ENCODE measurements around the gene RAF1.
A peak's percentile ranks its signal among the peaks of the same experiment; 100 is the strongest.
"Not testable (repeated sequence)": the region's sequence is repeated elsewhere in the genome, so short reads cannot be mapped to it uniquely, and the experiment has no call there.

Gene RAF1

GRCh38 chr3:12559520-12559919 lies 104.4 kb downstream of the RAF1 start:
- Histone ChIP-seq H3K36me3 (ENCODE audit: control insufficient read depth, insufficient read depth, low read length) (peaks cover 4% of the 10 kb centered on the region), H3K27me3 (ENCODE audit: control insufficient read depth, insufficient read depth, low read length) (no peaks in the 10 kb centered on the region), H3K9ac (ENCODE audit: low read length) (no peak overlapping the region), H3K4me1 (ENCODE audit: control insufficient read depth, insufficient read depth, low read length) (peaks cover 12% of the 10 kb centered on the region), H3K27ac (ENCODE audit: low read depth, low read length) (no peak overlapping the region), H3K4me3 (ENCODE audit: low read length) (no peak overlapping the region)

DNA sequence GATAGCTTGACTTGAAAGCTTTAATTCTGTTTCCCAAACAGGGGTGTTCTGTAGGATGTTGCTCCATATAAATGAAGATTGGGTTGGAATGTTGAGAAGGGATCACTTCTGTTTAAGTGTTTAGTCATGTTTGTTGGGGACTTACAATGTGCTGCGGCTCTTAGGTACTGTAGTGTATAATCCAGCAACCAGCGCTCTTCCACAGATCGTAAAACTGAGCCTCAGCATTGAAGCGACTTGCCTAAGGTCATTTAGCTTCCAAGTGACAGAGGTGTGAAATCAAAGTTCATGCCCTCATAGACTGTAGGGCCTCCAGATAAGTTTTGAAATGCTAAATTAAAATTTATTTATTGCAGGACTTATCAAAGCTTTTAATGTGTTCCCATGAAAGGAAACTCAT lies 105.2 kb downstream of the RAF1 start:
- peaks cover 4% of the 10 kb centered on the region for H3K36me3 ChIP-seq (ENCODE audit: control insufficient read depth, insufficient read depth, low read length)
- no peak overlapping the region for H3K9ac ChIP-seq (ENCODE audit: low read length)
- no peak overlapping the region for H3K4me3 ChIP-seq (ENCODE audit: low read length)
- peaks cover 4% of the 10 kb centered on the region for H3K27me3 ChIP-seq (ENCODE audit: control insufficient read depth, insufficient read depth, low read length)
- H3K4me1 ChIP-seq (ENCODE audit: control insufficient read depth, insufficient read depth, low read length), result peaks cover 12% of the 10 kb centered on the region
- H3K27ac ChIP-seq (ENCODE audit: low read depth, low read length), result no peak overlapping the region

GRCh38 chr3:12557473-12558100 lies 106.3 kb downstream of the RAF1 start:
- peak overlapping the region; percentile 98 for H3K27ac ChIP-seq (ENCODE audit: low read depth, low read length)
- peaks cover 12% of the 10 kb centered on the region for H3K4me1 ChIP-seq (ENCODE audit: control insufficient read depth, insufficient read depth, low read length)
- H3K36me3 ChIP-seq (ENCODE audit: control insufficient read depth, insufficient read depth, low read length), result peaks cover 4% of the 10 kb centered on the region
- H3K27me3 ChIP-seq (ENCODE audit: control insufficient read depth, insufficient read depth, low read length), result peaks cover 5% of the 10 kb centered on the region
- H3K9ac ChIP-seq (ENCODE audit: low read length), result peak overlapping the region; percentile 94
- peak overlapping the region; percentile 92 for H3K4me3 ChIP-seq (ENCODE audit: low read length)

DNA sequence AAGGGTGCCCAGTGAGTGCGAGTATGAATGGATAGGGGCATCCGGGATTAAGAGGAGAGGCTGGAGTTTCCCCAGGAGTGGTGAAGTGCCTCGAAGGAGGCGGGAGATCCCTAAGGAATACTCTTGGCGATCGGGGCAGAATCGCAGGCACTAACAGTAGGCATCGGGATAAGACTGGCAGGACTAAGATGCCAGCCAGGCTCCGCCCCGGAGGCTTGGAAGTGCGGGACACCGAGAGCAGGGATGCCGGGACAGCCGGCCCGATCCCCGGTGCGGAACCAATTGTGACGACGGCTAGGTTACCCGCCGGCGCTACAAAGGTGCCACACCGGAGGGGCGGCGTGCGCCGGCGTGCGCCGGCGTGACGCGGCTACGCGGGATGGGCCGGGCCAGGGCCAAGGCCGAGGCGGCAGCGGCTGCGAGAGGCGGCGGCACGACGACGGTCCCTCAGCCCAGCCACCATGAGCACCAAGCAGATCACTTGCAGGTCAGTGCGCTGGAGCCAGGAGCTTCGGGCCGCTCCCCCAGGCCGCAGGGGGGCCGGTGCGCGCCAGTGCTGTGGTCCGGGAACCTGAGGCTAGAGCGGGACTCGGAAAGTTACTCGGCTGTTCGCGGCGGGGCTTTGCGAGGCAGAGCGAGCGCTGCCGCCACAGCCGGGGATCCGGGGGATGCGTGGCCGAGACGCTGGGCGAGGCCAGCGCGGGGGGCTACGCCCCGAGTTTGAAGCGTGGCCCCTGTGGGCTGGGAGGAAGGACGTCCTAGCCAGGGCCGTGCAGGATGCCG lies 107.0 kb downstream of the RAF1 start, which contains the start of gene MKRN2:
TSS of gene MKRN2 (plus strand) at position 398 of the 783 bp plus-strand sequence. CDS start at position 462, 64 bp downstream.
- H3K27me3 ChIP-seq (ENCODE audit: control insufficient read depth, insufficient read depth, low read length), result peaks cover 5% of the 10 kb centered on the region
- H3K9ac ChIP-seq (ENCODE audit: low read length), result peak within 1 kb of the TSS; percentile 94
- H3K4me1 ChIP-seq (ENCODE audit: control insufficient read depth, insufficient read depth, low read length), result peaks cover 12% of the 10 kb centered on the region
- H3K4me3 ChIP-seq (ENCODE audit: low read length), result peak within 1 kb of the TSS; percentile 92
- peaks cover 1% of the 10 kb centered on the region for H3K36me3 ChIP-seq (ENCODE audit: control insufficient read depth, insufficient read depth, low read length)
- peak within 1 kb of the TSS; percentile 98 for H3K27ac ChIP-seq (ENCODE audit: low read depth, low read length)

DNA sequence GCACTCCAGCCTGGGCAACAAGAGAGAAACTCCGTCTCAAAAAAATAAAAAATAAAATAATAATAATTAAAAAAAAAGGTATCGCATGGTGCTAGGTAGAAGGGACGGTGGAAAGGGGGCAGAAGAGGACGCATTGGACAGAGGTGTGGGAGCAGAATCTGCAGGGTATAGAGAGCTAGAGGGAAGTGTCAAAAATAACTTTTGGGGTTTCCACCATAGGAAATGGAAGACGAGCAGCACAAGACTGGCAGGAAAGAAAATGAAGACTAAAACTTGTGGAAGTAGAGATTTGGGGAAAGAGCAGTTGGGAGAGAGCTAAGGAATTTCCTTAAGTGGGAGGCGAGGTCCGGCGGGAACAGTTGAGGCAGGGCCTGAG lies 107.6 kb downstream of the RAF1 start:
- H3K9ac ChIP-seq (ENCODE audit: low read length), result peak overlapping the region; percentile 42

DNA sequence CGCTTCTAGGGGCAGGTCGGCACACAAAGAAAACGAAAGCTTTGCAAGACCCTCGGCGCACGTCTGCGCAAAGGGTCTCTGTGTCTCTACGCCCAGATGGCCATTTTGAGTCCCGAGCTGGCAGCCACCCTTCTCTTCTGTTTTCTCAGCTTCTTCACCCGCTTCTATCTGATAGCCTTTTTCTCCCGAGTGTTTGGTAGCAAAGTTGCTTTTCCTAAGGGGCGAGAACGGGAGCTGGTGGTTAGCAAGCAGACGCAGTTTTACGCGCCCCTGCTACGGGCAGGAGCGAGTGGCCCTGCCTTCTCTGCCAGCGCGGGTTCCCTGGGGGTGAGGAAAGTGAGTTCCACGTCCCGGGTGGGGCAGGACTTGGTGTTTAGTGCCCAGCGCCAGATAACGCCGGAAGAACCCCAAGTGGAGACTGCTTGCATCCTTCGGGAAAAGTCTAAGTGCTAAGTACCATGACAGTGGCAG lies 110.0 kb downstream of the RAF1 start:
- no peaks in the 10 kb centered on the region for H3K36me3 ChIP-seq (ENCODE audit: control insufficient read depth, insufficient read depth, low read length)
- H3K9ac ChIP-seq (ENCODE audit: low read length), result no peak overlapping the region
- peaks cover 8% of the 10 kb centered on the region for H3K4me1 ChIP-seq (ENCODE audit: control insufficient read depth, insufficient read depth, low read length)
- H3K4me3 ChIP-seq (ENCODE audit: low read length), result peak overlapping the region; percentile 70
- no peak overlapping the region for H3K27ac ChIP-seq (ENCODE audit: low read depth, low read length)
- H3K27me3 ChIP-seq (ENCODE audit: control insufficient read depth, insufficient read depth, low read length), result peaks cover 5% of the 10 kb centered on the region

More for the DNA sequence above, 107.6 kb downstream of the RAF1 start:
- Histone ChIP-seq H3K36me3 (ENCODE audit: control insufficient read depth, insufficient read depth, low read length) (no peaks in the 10 kb centered on the region), H3K27ac (ENCODE audit: low read depth, low read length) (peak overlapping the region; percentile 98), H3K27me3 (ENCODE audit: control insufficient read depth, insufficient read depth, low read length) (peaks cover 5% of the 10 kb centered on the region), H3K4me1 (ENCODE audit: control insufficient read depth, insufficient read depth, low read length) (peaks cover 12% of the 10 kb centered on the region), H3K4me3 (ENCODE audit: low read length) (peak overlapping the region; percentile 79)

DNA sequence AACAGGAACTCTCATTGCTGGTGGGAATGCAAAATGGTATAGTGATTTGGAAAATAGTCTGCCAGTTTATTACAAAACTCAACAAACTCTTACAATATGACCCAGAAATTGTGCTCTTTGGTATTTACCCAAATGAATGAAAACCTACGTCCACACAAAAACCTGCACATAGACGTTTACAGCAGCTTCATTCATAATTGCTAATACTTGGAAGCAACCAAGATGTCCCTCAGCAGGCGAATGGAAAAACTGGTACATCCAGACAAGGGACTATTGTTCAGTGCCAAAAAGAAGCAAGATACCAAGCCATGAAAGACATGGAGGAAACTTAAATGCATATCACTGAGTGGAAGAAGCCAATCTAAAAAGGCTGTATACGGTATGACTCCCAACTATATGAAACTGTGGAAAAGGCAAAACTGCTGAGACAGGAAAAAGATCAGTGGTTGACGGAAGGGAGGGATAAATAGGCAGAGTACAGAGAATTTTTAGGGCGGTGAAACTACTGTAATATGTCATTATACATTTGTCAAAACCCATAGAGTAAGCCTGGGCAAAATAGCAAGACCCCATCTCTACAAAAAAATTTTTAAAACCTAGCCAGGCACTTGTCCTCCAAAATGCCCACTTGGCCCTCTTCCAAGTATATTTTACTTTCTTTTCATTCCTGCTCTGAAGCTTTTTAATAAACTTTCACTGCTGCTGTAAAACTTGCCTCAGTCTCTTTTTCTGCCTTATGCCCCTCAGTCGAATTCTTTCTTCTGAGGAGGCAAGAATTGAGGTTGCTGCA lies 113.8 kb downstream of the RAF1 start:
- Histone ChIP-seq H3K27ac (ENCODE audit: low read depth, low read length) (no peak overlapping the region), H3K9ac (ENCODE audit: low read length) (no peak overlapping the region), H3K27me3 (ENCODE audit: control insufficient read depth, insufficient read depth, low read length) (peaks cover 5% of the 10 kb centered on the region), H3K4me1 (ENCODE audit: control insufficient read depth, insufficient read depth, low read length) (no peaks in the 10 kb centered on the region), H3K36me3 (ENCODE audit: control insufficient read depth, insufficient read depth, low read length) (no peaks in the 10 kb centered on the region), H3K4me3 (ENCODE audit: low read length) (no peak overlapping the region)

DNA sequence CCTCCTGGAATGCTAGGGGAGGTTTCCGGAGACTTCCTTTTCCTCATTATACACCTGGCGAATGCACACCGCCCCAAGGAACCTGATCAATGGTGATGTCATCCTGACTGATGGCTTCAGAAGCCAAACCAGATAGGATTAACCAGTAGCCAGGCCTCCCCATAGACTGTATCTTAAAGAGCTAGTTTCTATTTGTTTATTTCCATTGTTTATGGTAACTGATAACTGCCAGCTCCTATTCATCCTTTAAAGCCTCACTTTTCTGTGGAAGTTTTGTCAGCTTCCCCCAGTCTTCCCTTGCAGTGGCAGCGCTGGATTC lies 118.5 kb downstream of the RAF1 start, which contains the start of gene MKRN2OS:
TSS of gene MKRN2OS (minus strand) at position 27 of the 319 bp plus-strand sequence. CDS start 35 bp downstream, outside the sequence.
- Histone ChIP-seq H3K36me3 (ENCODE audit: control insufficient read depth, insufficient read depth, low read length) (no peaks in the 10 kb centered on the region), H3K27me3 (ENCODE audit: control insufficient read depth, insufficient read depth, low read length) (no peaks in the 10 kb centered on the region), H3K27ac (ENCODE audit: low read depth, low read length) (no peak within 1 kb of the TSS), H3K4me1 (ENCODE audit: control insufficient read depth, insufficient read depth, low read length) (no peaks in the 10 kb centered on the region), H3K4me3 (ENCODE audit: low read length) (peak within 1 kb of the TSS; percentile 44), H3K9ac (ENCODE audit: low read length) (no peak within 1 kb of the TSS)

DNA sequence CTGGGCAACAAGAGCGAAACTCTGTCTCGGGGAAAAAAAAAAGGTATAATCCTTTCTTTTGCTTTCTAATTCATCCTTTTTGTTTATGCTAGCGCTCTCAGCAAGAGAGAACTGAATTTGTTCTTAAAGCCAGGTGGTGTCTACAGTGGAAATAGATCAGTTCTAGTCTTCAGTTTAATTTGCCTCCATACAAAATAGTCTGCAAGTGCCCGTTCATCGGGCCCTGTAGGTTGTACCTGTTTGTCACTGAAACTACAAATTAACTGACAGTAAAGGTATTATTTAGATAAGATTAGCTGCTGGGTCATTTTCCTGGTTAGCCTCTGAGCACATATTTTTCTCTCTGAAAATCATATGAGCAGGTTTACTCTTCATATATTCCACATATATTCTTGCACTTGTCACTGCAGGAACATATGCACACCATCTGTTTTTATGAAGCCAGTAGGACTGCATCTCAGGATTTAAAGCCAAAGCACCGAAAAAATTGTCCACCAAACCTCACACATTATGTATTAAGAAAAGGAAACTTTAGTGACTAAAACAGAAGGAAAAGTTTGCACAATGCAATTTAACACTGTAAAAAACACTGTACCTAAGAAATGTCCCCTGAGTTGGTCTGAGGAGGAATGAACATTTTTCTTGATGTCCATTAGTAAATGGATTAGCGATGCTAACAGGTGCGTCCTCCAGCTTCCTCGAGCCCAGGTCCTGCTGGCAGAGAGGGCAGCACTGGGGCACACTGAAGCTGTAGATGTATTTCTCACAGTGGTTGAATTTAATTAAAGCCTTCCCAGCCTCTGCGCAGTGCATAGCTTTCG lies 119.1 kb downstream of the RAF1 start:
- Histone ChIP-seq H3K27me3 (ENCODE audit: control insufficient read depth, insufficient read depth, low read length) (no peaks in the 10 kb centered on the region), H3K4me3 (ENCODE audit: low read length) (peak overlapping the region; percentile 44), H3K4me1 (ENCODE audit: control insufficient read depth, insufficient read depth, low read length) (no peaks in the 10 kb centered on the region), H3K9ac (ENCODE audit: low read length) (no peak overlapping the region), H3K36me3 (ENCODE audit: control insufficient read depth, insufficient read depth, low read length) (peaks cover 3% of the 10 kb centered on the region), H3K27ac (ENCODE audit: low read depth, low read length) (no peak overlapping the region)

DNA sequence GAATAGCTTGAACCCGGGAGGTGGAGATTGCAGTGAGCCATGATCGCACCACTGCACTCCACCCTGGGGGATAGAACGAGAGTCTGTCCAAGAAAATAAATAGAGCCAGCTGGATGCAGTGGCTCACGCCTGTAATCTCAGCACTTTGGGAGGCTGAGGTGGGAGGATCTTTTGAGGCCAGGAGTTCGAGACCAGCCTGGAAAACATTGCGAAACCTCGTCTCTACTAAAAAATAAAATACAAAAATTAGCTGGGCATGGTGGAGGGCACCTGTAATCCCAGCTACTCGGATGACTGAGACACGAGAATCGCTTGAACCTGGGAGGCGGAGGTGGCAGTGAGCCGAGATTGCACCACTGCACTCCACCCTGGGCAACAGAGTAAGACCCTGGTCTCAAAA lies 120.4 kb downstream of the RAF1 start:
- not testable (repeated sequence) for H3K9ac ChIP-seq (ENCODE audit: low read length); H3K27me3 ChIP-seq (ENCODE audit: control insufficient read depth, insufficient read depth, low read length)

DNA sequence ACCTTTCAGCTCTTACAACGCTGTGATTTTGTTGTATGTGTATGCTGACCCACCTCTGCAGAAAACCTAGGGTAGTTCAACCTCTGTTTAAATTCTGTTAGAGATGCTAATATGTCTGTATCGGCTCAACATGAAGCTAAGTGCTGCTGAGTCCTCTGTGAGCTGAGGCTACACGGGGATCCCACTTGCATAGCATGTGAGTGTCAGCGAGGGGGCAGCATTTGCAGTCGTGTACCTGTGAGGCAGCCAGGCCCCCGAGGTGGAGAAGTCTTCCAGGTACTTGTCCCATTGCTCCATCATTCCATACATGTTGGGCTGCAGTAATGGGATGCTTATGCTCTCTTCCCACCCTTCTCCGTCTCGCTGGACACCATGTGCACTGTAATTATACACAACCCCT lies 122.3 kb downstream of the RAF1 start:
- peaks cover 3% of the 10 kb centered on the region for H3K36me3 ChIP-seq (ENCODE audit: control insufficient read depth, insufficient read depth, low read length)
- no peak overlapping the region for H3K9ac ChIP-seq (ENCODE audit: low read length)

More for the DNA sequence above, 120.4 kb downstream of the RAF1 start:
- not testable (repeated sequence) for H3K36me3 ChIP-seq (ENCODE audit: control insufficient read depth, insufficient read depth, low read length); H3K4me1 ChIP-seq (ENCODE audit: control insufficient read depth, insufficient read depth, low read length); H3K27ac ChIP-seq (ENCODE audit: low read depth, low read length); H3K4me3 ChIP-seq (ENCODE audit: low read length)

More for the DNA sequence above, 122.3 kb downstream of the RAF1 start:
- Histone ChIP-seq H3K4me3 (ENCODE audit: low read length) (no peak overlapping the region), H3K27me3 (ENCODE audit: control insufficient read depth, insufficient read depth, low read length) (no peaks in the 10 kb centered on the region), H3K27ac (ENCODE audit: low read depth, low read length) (no peak overlapping the region), H3K4me1 (ENCODE audit: control insufficient read depth, insufficient read depth, low read length) (no peaks in the 10 kb centered on the region)
